ENCODE results near the gene SLC48A1.

The SLC48A1 gene

GRCh38 chr12:47779301-47779942 lies 6.4 kb downstream of the SLC48A1 start:
- peak; percentile 90 for DNase-seq (ENCODE audit: low spot score)
- peak; percentile 77 for TF ChIP-seq CTCF (IDR thresholded peaks at IDR 0.05; ENCODE audit: extremely low read depth, missing control alignments)

GRCh38 chr12:47779943-47780504 lies 7.0 kb downstream of the SLC48A1 start:
- no peak for DNase-seq (ENCODE audit: low spot score)
- TF ChIP-seq CTCF (IDR thresholded peaks at IDR 0.05; ENCODE audit: extremely low read depth, missing control alignments), result no peak

GRCh38 chr12:47781479-47782371 lies 8.7 kb downstream of the SLC48A1 start:
- TF ChIP-seq CTCF (IDR thresholded peaks at IDR 0.05; ENCODE audit: extremely low read depth, missing control alignments), result no peak
- no peak for DNase-seq (ENCODE audit: low spot score)

GRCh38 chr12:47782372-47782770 lies 9.3 kb downstream of the SLC48A1 start:
- TF ChIP-seq CTCF (IDR thresholded peaks at IDR 0.05; ENCODE audit: extremely low read depth, missing control alignments), result no peak
- DNase-seq (ENCODE audit: low spot score), result no peak

- no peak for DNase-seq (ENCODE audit: low spot score)
- no peak for TF ChIP-seq CTCF (IDR thresholded peaks at IDR 0.05; ENCODE audit: extremely low read depth, missing control alignments)
These were observed 10.2 kb downstream of the SLC48A1 start for GRCh38 chr12:47783024-47783755.

GRCh38 chr12:47783821-47784819 lies 11.1 kb downstream of the SLC48A1 start:
- no peak for TF ChIP-seq CTCF (IDR thresholded peaks at IDR 0.05; ENCODE audit: extremely low read depth, missing control alignments)

More at GRCh38 chr12:47783821-47784819, 11.1 kb downstream of the SLC48A1 start:
- DNase-seq (ENCODE audit: low spot score), result no peak
